GM23248 (cell line): ENCODE data around the gene SPAG7. TPM values are rescaled to one million over a fixed set of nuclear protein-coding genes. Genes with fewer than 3 reads are reported as not detected.

Experiments
- DNase-seq: peaks from one replicate; pipeline ENCODE4 v3.0.0-alpha.2; 2015
- H2AFZ ChIP-seq: fragments of 200-600 bp; sonication (generic); 2 replicates; pipeline ENCODE4 v1.6.1; 2016; ENCODE audit warnings: antibody characterized with exemption
- H3F3A ChIP-seq: fragments of 200-600 bp; sonication (generic); 2 replicates; pipeline ENCODE4 v1.6.1; 2016; ENCODE audit warnings: mild to moderate bottlenecking, antibody characterized with exemption, mixed run types; ENCODE audit not compliant: insufficient read depth
- H3K27ac ChIP-seq: fragments of 200-600 bp; sonication (generic); 2 replicates; pipeline ENCODE4 v1.5.1; 2016; ENCODE audit warnings: mild to moderate bottlenecking
- H3K27me3 ChIP-seq: fragments of 200-600 bp; sonication (generic); replicated peaks from 2 replicates; pipeline ENCODE4 v1.6.1; 2016; ENCODE audit warnings: mild to moderate bottlenecking; ENCODE audit not compliant: insufficient read depth
- H3K36me3 ChIP-seq: fragments of 200-600 bp; sonication (generic); 2 replicates; pipeline ENCODE4 v1.6.1; 2016; ENCODE audit warnings: low read depth, mild to moderate bottlenecking
- H3K4me1 ChIP-seq: fragments of 200-600 bp; sonication (generic); 2 replicates; pipeline ENCODE4 v1.6.1; 2016; ENCODE audit warnings: mild to moderate bottlenecking; ENCODE audit not compliant: insufficient read depth
- H3K4me2 ChIP-seq: fragments of 200-600 bp; sonication (generic); one replicate; pipeline ENCODE4 v1.6.1; 2016; ENCODE audit warnings: mild to moderate bottlenecking; ENCODE audit not compliant: unreplicated experiment
- H3K4me3 ChIP-seq: fragments of 200-600 bp; sonication (generic); 2 replicates; pipeline ENCODE4 v1.5.1; 2016; ENCODE audit warnings: mild to moderate bottlenecking
- H3K79me2 ChIP-seq: fragments of 200-600 bp; sonication (generic); 2 replicates; pipeline ENCODE4 v1.6.1; 2016; ENCODE audit warnings: mild to moderate bottlenecking; ENCODE audit not compliant: insufficient read depth
- H3K9ac ChIP-seq: fragments of 200-600 bp; sonication (generic); 2 replicates; pipeline ENCODE4 v1.6.1; 2016; ENCODE audit warnings: mild to moderate bottlenecking
- H3K9me2 ChIP-seq: fragments of 200-600 bp; sonication (generic); 2 replicates; pipeline ENCODE4 v1.6.1; 2016; ENCODE audit warnings: mixed run types, mild to moderate bottlenecking, moderate library complexity; ENCODE audit not compliant: insufficient read depth
- H3K9me3 ChIP-seq: fragments of 200-600 bp; sonication (generic); one replicate; pipeline ENCODE4 v1.6.1; 2017; ENCODE audit warnings: low read depth
- H4K20me1 ChIP-seq: fragments of 200-600 bp; sonication (generic); 2 replicates; pipeline ENCODE4 v1.6.0; 2016; ENCODE audit not compliant: insufficient read depth
- EZH2 ChIP-seq: fragments of 200-600 bp; sonication (generic); IDR thresholded peaks from 2 replicates; pipeline ENCODE4 v1.6.1; 2018; ENCODE audit warnings: antibody characterized with exemption, mild to moderate bottlenecking; ENCODE audit not compliant: insufficient read depth, poor library complexity, severe bottlenecking
- EZH2phosphoT487 ChIP-seq: fragments of 200-600 bp; sonication (generic); IDR thresholded peaks from 2 replicates; pipeline ENCODE4 v1.6.1; 2018; ENCODE audit warnings: antibody characterized with exemption, moderate library complexity, mild to moderate bottlenecking, low read depth; ENCODE audit not compliant: insufficient read depth
- WGBS, 2 experiments: methylation state at CpG; one replicate each; pipeline ENCODE4 v1.1.6; 2015 to 2017; ENCODE audit warnings: low lambda C conversion rate in 2 of 2, low coverage in 1 of 2; ENCODE audit errors: missing lambda C conversion rate in 2 of 2; 5-methylcytosine and 5-hydroxymethylcytosine counted together
- in situ Hi-C: fragments of 300-500 bp; cut with MboI; formaldehyde crosslinking; loops from 2 replicates; pipeline ENCODE4 v1.15.0; 2020
- polyA plus RNA-seq: library from polyadenylated mRNA; unstranded; fragments of >200 nt; fragmentation: Nextera tagmentation; extraction: Ambion mirVana; gene quantifications from 2 replicates; pipeline ENCODE4 v1.2.1, GENCODE V29; 2016
- total RNA-seq: library from RNA; depleted of rRNA; stranded (reverse); fragments of >200 nt; shearing (Covaris generic); gene quantifications from 2 replicates; pipeline ENCODE4 v1.2.3, GENCODE V29; 2014

SPAG7 gene
- total and polyA plus RNA-seq, 2 experiments from 2014 or later = 39.1 to 97.7 TPM

DNA sequence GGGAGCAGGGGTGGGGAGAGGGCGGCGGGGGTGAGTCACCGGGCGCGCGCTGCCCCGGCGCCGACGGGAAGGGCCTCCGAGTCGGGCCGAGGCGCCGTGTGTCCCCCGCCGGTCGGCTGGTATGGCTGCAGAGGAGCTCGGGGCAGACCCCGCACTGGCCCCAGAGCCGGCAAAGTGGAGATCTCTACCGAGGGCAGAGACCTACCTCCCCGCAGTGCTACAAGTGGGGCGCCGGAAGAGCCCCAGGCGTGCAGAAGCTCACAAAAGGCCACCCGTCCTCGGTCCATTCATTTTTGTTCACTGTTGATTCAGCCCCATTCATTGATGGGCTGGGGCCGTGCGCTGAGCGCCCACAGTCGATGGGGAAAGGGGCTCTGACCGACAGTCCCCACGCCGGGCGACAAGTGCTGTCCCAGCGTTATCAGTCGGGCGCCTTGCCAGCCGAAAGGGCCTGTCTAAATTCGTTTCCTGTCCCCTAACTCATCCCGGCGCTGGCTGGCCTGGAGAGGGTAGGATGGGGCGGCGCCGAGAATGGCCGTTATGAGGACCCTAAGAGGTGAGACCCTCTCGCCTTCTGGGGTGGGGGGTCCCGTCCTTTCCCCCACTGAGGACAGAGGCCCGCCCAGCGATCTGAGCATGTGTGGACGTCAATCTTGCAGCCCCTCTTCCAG is 17.4 kb downstream of the SPAG7 start:
- in situ Hi-C loops = no loop called here
- Histone ChIP-seq H3K79me2 (peaks cover 31% of the 10 kb centered on the region), H3K36me3 (peaks cover 11% of the 10 kb centered on the region), H3F3A (peaks cover 32% of the 10 kb centered on the region), H3K9me3 (no peaks in the 10 kb centered on the region), H4K20me1 (no peaks in the 10 kb centered on the region; the same call in 1 of the 2 replicates), H3K27me3 (no peaks in the 10 kb centered on the region), H3K9ac (peak overlapping the region; percentile 83), H3K4me1 (peaks cover 19% of the 10 kb centered on the region), H3K9me2 (no peaks in the 10 kb centered on the region), H3K27ac (peak overlapping the region; percentile 91), H2AFZ (peak overlapping the region; percentile 73), H3K4me3 (peak overlapping the region; percentile 93), H3K4me2 (peak overlapping the region; percentile 50)
- WGBS, 2 experiments = 26 to 34% methylated on average over 32 to 51 of the region's 52 CpGs
- peak; percentile 73 for DNase-seq
- no peak for TF ChIP-seq EZH2

DNA sequence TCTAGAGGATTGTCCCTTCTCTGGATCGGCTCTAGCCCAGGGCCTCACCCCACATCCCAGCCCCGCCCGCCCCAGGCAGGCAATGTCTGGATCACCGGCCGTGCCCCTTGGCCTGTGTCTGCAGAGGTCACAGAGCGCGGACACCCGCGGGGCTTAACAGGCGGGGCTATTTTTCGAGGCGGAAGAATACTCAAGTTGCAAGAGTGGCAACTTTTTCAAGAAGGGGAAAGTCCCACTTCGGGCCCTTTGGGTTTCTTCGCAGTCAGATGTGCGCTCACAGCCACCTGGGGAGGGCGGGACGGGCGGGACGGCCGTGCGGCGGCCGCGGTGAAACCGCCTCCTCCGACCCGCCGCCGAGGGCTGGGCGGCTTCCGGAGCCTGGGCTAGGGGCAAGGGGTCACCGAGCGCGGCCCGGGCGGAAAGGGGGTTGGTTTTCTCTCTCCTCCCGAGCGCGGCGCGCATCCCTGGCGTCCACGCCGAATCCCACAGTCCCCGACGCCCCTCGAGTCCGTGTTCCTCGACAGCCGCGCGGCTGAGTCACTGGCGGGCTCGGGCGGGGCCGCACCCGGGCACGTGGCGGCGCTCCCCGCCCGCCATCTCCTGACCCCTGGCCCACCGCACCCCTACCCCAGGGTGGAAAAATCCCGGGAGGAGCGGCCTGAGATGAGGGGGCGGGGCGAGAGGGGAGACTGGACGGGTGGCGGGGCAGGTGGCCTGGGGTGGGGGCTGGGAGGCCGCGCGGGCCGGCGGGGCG is 18.1 kb downstream of the SPAG7 start:
- peaks cover 11% of the 10 kb centered on the region for H3K36me3 ChIP-seq
- TF ChIP-seq EZH2phosphoT487 = no peak
- peak overlapping the region; percentile 65 for H2AFZ ChIP-seq
- peak overlapping the region; percentile 97 for H3K4me2 ChIP-seq
- H4K20me1 ChIP-seq = peaks cover 5% of the 10 kb centered on the region; the same call in 1 of the 2 replicates
- no peaks in the 10 kb centered on the region for H3K9me3 ChIP-seq
- peak overlapping the region; percentile 83 for H3K9ac ChIP-seq
- H3K79me2 ChIP-seq = peaks cover 38% of the 10 kb centered on the region
- DNase-seq = peak; percentile 80
- H3F3A ChIP-seq = peaks cover 38% of the 10 kb centered on the region
- in situ Hi-C loops = no loop called here
- no peaks in the 10 kb centered on the region for H3K9me2 ChIP-seq
- peak overlapping the region; percentile 93 for H3K4me3 ChIP-seq
- 1% methylated on average over 37 to 49 of the region's 75 CpGs for WGBS, 2 experiments
- peak overlapping the region; percentile 91 for H3K27ac ChIP-seq
- peaks cover 25% of the 10 kb centered on the region for H3K4me1 ChIP-seq
- H3K27me3 ChIP-seq = no peaks in the 10 kb centered on the region

GRCh38 chr17:4948931-4949320 is 18.7 kb downstream of the SPAG7 start:
- Histone ChIP-seq H3K9me2 (no peaks in the 10 kb centered on the region), H3K79me2 (peaks cover 44% of the 10 kb centered on the region), H4K20me1 (peaks cover 6% of the 10 kb centered on the region; the same call in 1 of the 2 replicates), H3K27me3 (no peaks in the 10 kb centered on the region), H3K4me1 (peaks cover 25% of the 10 kb centered on the region), H3K9ac (peak overlapping the region; percentile 83), H3K27ac (peak overlapping the region; percentile 91), H3K36me3 (peaks cover 11% of the 10 kb centered on the region), H3K4me3 (peak overlapping the region; percentile 93), H3K4me2 (peak overlapping the region; percentile 97), H3F3A (peaks cover 39% of the 10 kb centered on the region), H3K9me3 (no peaks in the 10 kb centered on the region), H2AFZ (peak overlapping the region; percentile 69)
- in situ Hi-C loops = no loop called here
- WGBS, 2 experiments = 1 to 3% methylated on average over 24 to 27 of the region's 40 CpGs
- TF ChIP-seq EZH2 (no peak), EZH2phosphoT487 (no peak)
- peak; percentile 95 for DNase-seq

DNA sequence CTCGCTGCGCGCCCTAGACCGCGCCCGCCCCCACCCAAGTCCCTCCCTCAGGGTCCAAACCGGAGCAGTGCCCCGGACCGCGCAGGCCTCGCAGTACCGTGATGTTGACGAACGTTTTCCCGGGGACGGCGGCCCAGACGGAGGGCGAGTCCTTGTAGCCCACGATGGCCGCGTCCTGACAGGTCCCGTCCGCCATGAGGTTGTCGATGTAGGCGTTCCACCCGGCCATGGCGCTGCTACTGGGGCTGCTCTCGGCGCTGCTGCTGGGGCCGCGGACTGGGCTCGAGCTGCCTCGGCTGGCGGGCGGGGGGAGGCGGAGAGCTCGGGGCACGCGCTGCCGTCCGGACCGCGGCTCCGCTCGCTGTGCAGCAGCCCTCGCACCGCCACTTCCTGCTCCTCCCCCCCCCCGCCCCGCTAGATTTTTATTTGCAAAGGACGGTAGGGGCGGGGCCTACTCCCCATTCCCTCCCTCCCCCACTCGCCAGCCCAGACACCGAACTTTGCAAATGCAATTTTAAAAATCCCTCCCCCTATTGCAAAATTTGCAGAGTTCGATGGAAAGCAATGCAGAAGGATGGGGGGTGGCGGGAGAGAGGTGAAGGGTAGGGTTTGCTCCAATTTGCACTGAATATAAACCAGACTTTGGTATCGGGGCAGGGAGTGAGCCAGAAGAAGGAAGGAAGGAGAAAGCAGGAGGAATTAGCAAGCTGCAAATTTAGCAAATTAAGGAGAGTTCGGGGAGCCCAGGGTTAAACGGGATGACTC is 19.3 kb downstream of the SPAG7 start, which contains the start of gene PFN1:
PFN1 (minus strand) TSS at position 365 of the 765 bp plus-strand sequence; CDS start at position 229, 136 bp downstream.
- 1% methylated on average over 49 to 57 of the region's 59 CpGs for WGBS, 2 experiments
- H3K36me3 ChIP-seq = peaks cover 11% of the 10 kb centered on the region
- in situ Hi-C loops = no loop called here
- peak within 1 kb of the TSS; percentile 91 for H3K27ac ChIP-seq
- TF ChIP-seq EZH2 = no peak
- TF ChIP-seq EZH2phosphoT487 = no peak
- H3K9me2 ChIP-seq = no peaks in the 10 kb centered on the region
- DNase-seq = peak; percentile 96
- peaks cover 6% of the 10 kb centered on the region; the same call in 1 of the 2 replicates for H4K20me1 ChIP-seq
- H3F3A ChIP-seq = peaks cover 43% of the 10 kb centered on the region
- peaks cover 20% of the 10 kb centered on the region for H3K4me1 ChIP-seq
- H2AFZ ChIP-seq = peak within 1 kb of the TSS; percentile 69
- H3K4me2 ChIP-seq = peak within 1 kb of the TSS; percentile 97
- H3K9ac ChIP-seq = peak within 1 kb of the TSS; percentile 83
- no peaks in the 10 kb centered on the region for H3K27me3 ChIP-seq
- H3K4me3 ChIP-seq = peak within 1 kb of the TSS; percentile 93
- peaks cover 50% of the 10 kb centered on the region for H3K79me2 ChIP-seq
- H3K9me3 ChIP-seq = no peaks in the 10 kb centered on the region
